Karpas-422 (cell line): Measurements from ENCODE around the gene DNAJC13. TPM values are rescaled to one million over a fixed set of nuclear protein-coding genes. Genes with fewer than 3 reads are reported as not detected.
"Not testable (repeated sequence)": the region's sequence is repeated elsewhere in the genome, so short reads cannot be mapped to it uniquely, and the experiment has no call there.

Experiments
- DNase-seq: peaks from one replicate; pipeline ENCODE4 v3.0.0-alpha.2; 2015
- H2AFZ ChIP-seq: fragments of 200-600 bp; sonication (generic); 2 replicates; pipeline ENCODE4 v1.6.1; 2014; ENCODE audit warnings: antibody characterized with exemption, low read length, mixed read lengths
- H3K27ac ChIP-seq: fragments of 200-600 bp; sonication (generic); 2 replicates; pipeline ENCODE4 v1.5.1; 2014; ENCODE audit warnings: mild to moderate bottlenecking, low read length, moderate library complexity
- H3K27me3 ChIP-seq: fragments of 200-600 bp; sonication (generic); 2 replicates; pipeline ENCODE4 v1.6.1; 2014; ENCODE audit warnings: low read length, mixed read lengths
- H3K36me3 ChIP-seq: fragments of 200-600 bp; sonication (generic); 2 replicates; pipeline ENCODE4 v1.6.1; 2014; ENCODE audit warnings: low read length, mixed read lengths; ENCODE audit not compliant: insufficient read depth
- H3K4me1 ChIP-seq: fragments of 200-600 bp; sonication (generic); 2 replicates; pipeline ENCODE4 v1.6.1; 2014; ENCODE audit warnings: mild to moderate bottlenecking, low read length, mixed read lengths
- H3K4me2 ChIP-seq: fragments of 200-600 bp; sonication (generic); 2 replicates; pipeline ENCODE4 v1.6.1; 2014; ENCODE audit warnings: low read length, low read depth, mild to moderate bottlenecking; ENCODE audit not compliant: poor library complexity, severe bottlenecking
- H3K4me3 ChIP-seq: fragments of 200-600 bp; sonication (generic); 2 replicates; pipeline ENCODE4 v1.5.1; 2014; ENCODE audit warnings: mild to moderate bottlenecking, antibody characterized with exemption, low read length, mixed read lengths
- H3K79me2 ChIP-seq: fragments of 200-600 bp; sonication (generic); 2 replicates; pipeline ENCODE4 v1.6.1; 2014; ENCODE audit warnings: mild to moderate bottlenecking, low read length, mixed read lengths
- H3K9ac ChIP-seq: fragments of 200-600 bp; sonication (generic); 2 replicates; pipeline ENCODE4 v1.6.0; 2014; ENCODE audit warnings: low read length
- H3K9me2 ChIP-seq: fragments of 200-600 bp; sonication (generic), shearing (Covaris generic); replicated peaks from 2 replicates; pipeline ENCODE4 v1.6.0; 2014; ENCODE audit warnings: mild to moderate bottlenecking, low read length, moderate library complexity; ENCODE audit not compliant: insufficient read depth
- H3K9me3 ChIP-seq: fragments of 300-700, 200-600 bp; sonication (generic); 2 replicates; pipeline ENCODE4 v1.6.1; 2014; ENCODE audit warnings: low read length, mixed read lengths
- H4K20me1 ChIP-seq: fragments of 200-600 bp; sonication (generic); 2 replicates; pipeline ENCODE4 v1.6.1; 2014; ENCODE audit warnings: mild to moderate bottlenecking, antibody characterized with exemption, low read length, low read depth; ENCODE audit not compliant: insufficient read depth
- total RNA-seq: library from RNA; depleted of rRNA; stranded (reverse); fragments of >200 nt; shearing (Covaris generic); gene quantifications from 2 replicates; pipeline ENCODE4 v1.2.3, GENCODE V29; 2014; ENCODE audit warnings: low replicate concordance; rRNA removed

The DNAJC13 gene, protein sequence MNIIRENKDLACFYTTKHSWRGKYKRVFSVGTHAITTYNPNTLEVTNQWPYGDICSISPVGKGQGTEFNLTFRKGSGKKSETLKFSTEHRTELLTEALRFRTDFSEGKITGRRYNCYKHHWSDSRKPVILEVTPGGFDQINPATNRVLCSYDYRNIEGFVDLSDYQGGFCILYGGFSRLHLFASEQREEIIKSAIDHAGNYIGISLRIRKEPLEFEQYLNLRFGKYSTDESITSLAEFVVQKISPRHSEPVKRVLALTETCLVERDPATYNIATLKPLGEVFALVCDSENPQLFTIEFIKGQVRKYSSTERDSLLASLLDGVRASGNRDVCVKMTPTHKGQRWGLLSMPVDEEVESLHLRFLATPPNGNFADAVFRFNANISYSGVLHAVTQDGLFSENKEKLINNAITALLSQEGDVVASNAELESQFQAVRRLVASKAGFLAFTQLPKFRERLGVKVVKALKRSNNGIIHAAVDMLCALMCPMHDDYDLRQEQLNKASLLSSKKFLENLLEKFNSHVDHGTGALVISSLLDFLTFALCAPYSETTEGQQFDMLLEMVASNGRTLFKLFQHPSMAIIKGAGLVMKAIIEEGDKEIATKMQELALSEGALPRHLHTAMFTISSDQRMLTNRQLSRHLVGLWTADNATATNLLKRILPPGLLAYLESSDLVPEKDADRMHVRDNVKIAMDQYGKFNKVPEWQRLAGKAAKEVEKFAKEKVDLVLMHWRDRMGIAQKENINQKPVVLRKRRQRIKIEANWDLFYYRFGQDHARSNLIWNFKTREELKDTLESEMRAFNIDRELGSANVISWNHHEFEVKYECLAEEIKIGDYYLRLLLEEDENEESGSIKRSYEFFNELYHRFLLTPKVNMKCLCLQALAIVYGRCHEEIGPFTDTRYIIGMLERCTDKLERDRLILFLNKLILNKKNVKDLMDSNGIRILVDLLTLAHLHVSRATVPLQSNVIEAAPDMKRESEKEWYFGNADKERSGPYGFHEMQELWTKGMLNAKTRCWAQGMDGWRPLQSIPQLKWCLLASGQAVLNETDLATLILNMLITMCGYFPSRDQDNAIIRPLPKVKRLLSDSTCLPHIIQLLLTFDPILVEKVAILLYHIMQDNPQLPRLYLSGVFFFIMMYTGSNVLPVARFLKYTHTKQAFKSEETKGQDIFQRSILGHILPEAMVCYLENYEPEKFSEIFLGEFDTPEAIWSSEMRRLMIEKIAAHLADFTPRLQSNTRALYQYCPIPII (N-terminal part only)
- 33.2 and 38.9 TPM in 2 replicates for total RNA-seq

DNA sequence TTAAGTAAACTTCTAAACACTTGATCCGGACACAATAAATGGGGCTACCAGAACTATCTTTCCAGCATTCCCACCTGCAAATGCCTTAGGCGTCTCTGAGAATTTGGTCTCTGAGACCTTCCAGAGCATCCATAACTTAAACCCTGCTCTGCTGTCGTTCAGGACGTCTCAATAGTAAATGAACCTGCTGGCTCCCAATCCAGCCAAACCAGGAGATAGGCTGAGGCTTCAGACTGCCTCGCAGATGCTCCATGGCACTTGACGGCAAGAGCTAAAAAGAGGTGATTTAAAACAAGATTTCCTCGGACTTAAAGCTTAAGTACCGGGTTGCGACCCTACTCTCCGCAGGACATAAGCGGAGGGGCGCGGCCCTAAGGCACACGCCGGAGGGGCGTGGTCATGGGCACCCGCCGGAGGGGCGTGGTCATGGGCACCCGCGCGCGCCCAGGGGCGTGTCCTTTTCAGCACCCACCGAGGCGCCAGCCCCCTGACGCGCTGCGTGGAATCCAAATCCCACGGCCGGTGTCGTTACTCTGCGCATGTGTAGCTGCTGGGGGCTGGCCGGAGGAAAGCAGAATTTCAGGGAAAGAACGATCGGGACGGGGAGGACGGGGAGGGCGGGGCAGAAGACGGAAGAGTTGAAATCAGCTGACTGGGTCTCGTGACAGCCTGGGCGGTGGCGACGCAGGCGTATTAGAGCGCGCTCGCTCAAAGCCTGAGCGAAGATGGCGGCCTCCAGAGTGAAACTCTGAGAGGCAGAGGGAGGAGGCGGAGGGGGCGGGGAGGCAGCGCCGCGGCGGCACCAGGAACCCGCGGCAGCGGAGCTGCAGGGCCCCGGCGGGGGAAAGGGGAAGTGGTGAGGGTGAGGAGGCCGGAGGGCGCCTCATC, at the start of gene DNAJC13:
Gene DNAJC13 (plus strand): TSS at position 696 of the 888 bp plus-strand sequence. CDS start 17,049 bp downstream, outside the sequence.
- peak within 1 kb of the TSS; percentile 84 for H3K4me3 ChIP-seq
- H3K36me3 ChIP-seq: peaks cover 5% of the 10 kb centered on the region; the same call in 1 of the 2 replicates

GRCh38 chr3:132368515-132368914, 48.8 kb upstream of the DNAJC13 start:
- H3K9ac ChIP-seq: no peak overlapping the region
- H3K4me3 ChIP-seq: no peak overlapping the region
- H3K36me3 ChIP-seq: no peaks in the 10 kb centered on the region
- no peak overlapping the region for H3K4me2 ChIP-seq
- no peaks in the 10 kb centered on the region for H3K9me2 ChIP-seq
- H3K9me3 ChIP-seq: no peaks in the 10 kb centered on the region
- H3K4me1 ChIP-seq: peaks cover 12% of the 10 kb centered on the region
- H2AFZ ChIP-seq: no peak overlapping the region
- H3K27ac ChIP-seq: no peak overlapping the region
- H3K27me3 ChIP-seq: no peaks in the 10 kb centered on the region
- no peaks in the 10 kb centered on the region for H4K20me1 ChIP-seq
- H3K79me2 ChIP-seq: no peaks in the 10 kb centered on the region
- no peak for DNase-seq

More for the DNA sequence above, at the start of gene DNAJC13:
- Histone ChIP-seq H3K27me3 (no peaks in the 10 kb centered on the region), H3K9ac (peak within 1 kb of the TSS; percentile 88), H3K79me2 (peaks cover 43% of the 10 kb centered on the region), H2AFZ (peak within 1 kb of the TSS; percentile 92), H3K9me2 (no peaks in the 10 kb centered on the region), H3K4me1 (peaks cover 22% of the 10 kb centered on the region), H3K9me3 (no peaks in the 10 kb centered on the region), H4K20me1 (no peaks in the 10 kb centered on the region), H3K4me2 (peak within 1 kb of the TSS; percentile 99), H3K27ac (peak within 1 kb of the TSS; percentile 59)
- DNase-seq: peak; percentile 97

GRCh38 chr3:132368962-132369361, 48.3 kb upstream of the DNAJC13 start:
- no peak overlapping the region for H3K27ac ChIP-seq
- H3K79me2 ChIP-seq: no peaks in the 10 kb centered on the region
- H3K4me2 ChIP-seq: no peak overlapping the region
- H2AFZ ChIP-seq: no peak overlapping the region
- H3K4me1 ChIP-seq: peaks cover 12% of the 10 kb centered on the region
- no peaks in the 10 kb centered on the region for H3K9me3 ChIP-seq
- no peaks in the 10 kb centered on the region for H3K36me3 ChIP-seq
- DNase-seq: no peak
- H3K4me3 ChIP-seq: no peak overlapping the region
- no peaks in the 10 kb centered on the region for H4K20me1 ChIP-seq
- H3K9ac ChIP-seq: no peak overlapping the region
- no peaks in the 10 kb centered on the region for H3K9me2 ChIP-seq
- no peaks in the 10 kb centered on the region for H3K27me3 ChIP-seq

DNA sequence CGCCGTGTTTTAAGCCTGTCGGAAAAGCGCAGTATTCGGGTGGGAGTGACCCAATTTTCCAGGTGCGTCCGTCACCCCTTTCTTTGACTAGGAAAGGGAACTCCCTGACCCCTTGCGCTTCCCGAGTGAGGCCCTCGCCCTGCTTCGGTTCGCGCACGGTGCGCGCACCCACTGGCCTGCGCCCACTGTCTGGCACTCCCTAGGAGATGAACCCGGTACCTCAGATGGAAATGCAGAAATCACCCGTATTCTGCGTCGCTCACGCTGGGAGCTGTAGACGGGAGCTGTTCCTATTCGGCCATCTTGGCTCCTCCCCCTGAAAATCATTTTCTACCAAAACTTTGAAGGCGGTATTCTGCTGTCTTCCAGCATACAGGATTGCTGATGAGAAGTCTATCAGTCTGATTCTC, 40.4 kb upstream of the DNAJC13 start:
- H4K20me1 ChIP-seq, H3K9me2 ChIP-seq, H3K36me3 ChIP-seq, H2AFZ ChIP-seq, H3K27me3 ChIP-seq, H3K9ac ChIP-seq, H3K27ac ChIP-seq, H3K4me3 ChIP-seq, DNase-seq, H3K4me2 ChIP-seq, H3K79me2 ChIP-seq, H3K9me3 ChIP-seq: not testable (repeated sequence)
- H3K4me1 ChIP-seq: peaks cover 14% of the 10 kb centered on the region

DNA sequence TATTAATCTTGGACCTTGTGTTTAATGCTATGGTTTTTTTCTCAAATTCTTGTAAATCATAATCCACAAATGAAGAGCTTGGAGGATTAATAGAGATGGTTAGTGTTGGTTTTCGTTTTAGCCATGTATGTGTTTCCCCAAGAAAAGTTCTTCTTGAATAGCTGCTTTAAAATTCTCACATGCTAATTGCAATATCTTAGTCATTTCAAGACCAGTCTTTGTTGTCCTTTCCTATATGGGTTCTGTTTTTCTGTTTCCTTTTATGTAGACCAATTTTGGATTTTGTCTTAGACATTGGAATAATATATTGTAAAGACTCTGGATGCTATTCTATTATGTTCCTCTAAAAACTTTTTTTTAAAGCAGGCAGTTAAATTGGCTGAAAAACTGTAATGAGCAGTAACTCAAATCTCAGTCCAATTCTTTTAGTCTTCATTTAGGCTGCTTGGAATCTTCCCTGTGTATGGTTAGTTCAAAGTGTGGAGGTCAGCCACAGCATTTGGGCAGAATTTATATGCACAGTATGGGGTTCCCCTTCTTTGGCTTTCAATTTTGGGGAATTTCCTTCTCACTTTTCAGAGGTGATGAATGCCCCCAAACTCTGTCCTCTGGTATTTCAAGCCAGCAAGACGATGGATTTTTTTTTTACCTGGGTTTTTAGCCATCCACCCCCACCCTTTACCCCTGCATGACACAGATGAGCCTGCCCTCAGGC, 39.1 kb upstream of the DNAJC13 start:
- H3K27ac ChIP-seq: no peak overlapping the region
- no peaks in the 10 kb centered on the region for H3K27me3 ChIP-seq
- no peaks in the 10 kb centered on the region for H4K20me1 ChIP-seq
- no peak overlapping the region for H3K4me2 ChIP-seq
- H3K9me2 ChIP-seq: no peaks in the 10 kb centered on the region
- H3K4me3 ChIP-seq: no peak overlapping the region
- no peak for DNase-seq
- H2AFZ ChIP-seq: no peak overlapping the region
- H3K9me3 ChIP-seq: no peaks in the 10 kb centered on the region
- H3K9ac ChIP-seq: no peak overlapping the region
- no peaks in the 10 kb centered on the region for H3K79me2 ChIP-seq
- H3K36me3 ChIP-seq: no peaks in the 10 kb centered on the region
- peaks cover 23% of the 10 kb centered on the region for H3K4me1 ChIP-seq

GRCh38 chr3:132378846-132379245, 38.5 kb upstream of the DNAJC13 start:
- Histone ChIP-seq H3K27me3 (no peaks in the 10 kb centered on the region), H3K36me3 (no peaks in the 10 kb centered on the region), H3K27ac (no peak overlapping the region), H3K9me3 (no peaks in the 10 kb centered on the region), H3K9ac (no peak overlapping the region), H3K79me2 (no peaks in the 10 kb centered on the region), H3K4me2 (no peak overlapping the region), H4K20me1 (no peaks in the 10 kb centered on the region), H3K4me1 (peaks cover 23% of the 10 kb centered on the region), H2AFZ (no peak overlapping the region), H3K9me2 (no peaks in the 10 kb centered on the region), H3K4me3 (no peak overlapping the region)
- no peak for DNase-seq

DNA sequence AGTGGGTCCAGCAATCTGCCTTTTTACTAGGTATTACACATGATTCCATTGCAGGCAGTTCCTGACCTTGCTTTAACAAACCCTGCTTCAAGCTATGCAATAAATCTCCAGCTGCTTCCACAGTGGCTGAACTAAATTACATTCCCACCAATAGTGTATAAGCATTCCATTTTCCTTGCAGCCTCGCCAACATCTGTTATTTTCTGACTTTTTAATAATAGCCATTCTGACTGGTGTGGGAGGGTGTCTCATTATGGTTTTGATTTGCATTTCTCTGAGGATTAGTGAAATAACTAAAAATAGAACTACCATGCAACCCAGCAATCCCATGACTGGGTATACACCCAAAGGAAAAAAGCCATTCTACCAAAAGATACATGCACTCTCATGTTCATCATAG, 36.4 kb upstream of the DNAJC13 start:
- no peak overlapping the region for H2AFZ ChIP-seq
- H3K9me2 ChIP-seq: no peaks in the 10 kb centered on the region
- no peaks in the 10 kb centered on the region for H3K36me3 ChIP-seq
- H3K79me2 ChIP-seq: no peaks in the 10 kb centered on the region
- H3K4me3 ChIP-seq: no peak overlapping the region
- no peak overlapping the region for H3K27ac ChIP-seq
- H3K27me3 ChIP-seq: no peaks in the 10 kb centered on the region
- H4K20me1 ChIP-seq: no peaks in the 10 kb centered on the region
- peaks cover 23% of the 10 kb centered on the region for H3K4me1 ChIP-seq
- H3K9ac ChIP-seq: no peak overlapping the region
- no peak for DNase-seq
- H3K4me2 ChIP-seq: peak overlapping the region; percentile 3
- H3K9me3 ChIP-seq: no peaks in the 10 kb centered on the region
